Neural cell (in vitro differentiated cells): ENCODE measurements around the gene LHFPL6. TPM values are rescaled to one million over a fixed set of nuclear protein-coding genes. Genes with fewer than 3 reads are reported as not detected.

Experiments used
- H2AFZ ChIP-seq: fragments of 200-600, 300-800 bp; sonication (generic), shearing (Covaris generic); 2 replicates; pipeline ENCODE4 v1.6.0; 2014; ENCODE audit warnings: low read depth, mild to moderate bottlenecking, antibody characterized with exemption, low read length, moderate library complexity
- H3F3A ChIP-seq: fragments of 200-600 bp; shearing (Covaris generic); 2 replicates; pipeline ENCODE4 v1.6.1; 2016; ENCODE audit warnings: mild to moderate bottlenecking, moderate library complexity, mixed read lengths, antibody characterized with exemption, low read length; ENCODE audit not compliant: insufficient read depth, poor library complexity, severe bottlenecking
- H3K27ac ChIP-seq: fragments of 200-600, 300-800 bp; sonication (generic), shearing (Covaris generic); 2 replicates; pipeline ENCODE4 v1.5.1; 2014; ENCODE audit warnings: mild to moderate bottlenecking, low read length, moderate library complexity
- H3K27me3 ChIP-seq: fragments of 300-800, 200-600 bp; sonication (generic), shearing (Covaris generic); 2 replicates; pipeline ENCODE4 v1.6.0; 2014; ENCODE audit warnings: mild to moderate bottlenecking, low read depth, low read length, moderate library complexity; ENCODE audit not compliant: insufficient read depth
- H3K36me3 ChIP-seq: fragments of 300-800, 200-600 bp; sonication (generic), shearing (Covaris generic); 2 replicates; pipeline ENCODE4 v1.5.1; 2014; ENCODE audit warnings: mild to moderate bottlenecking, antibody characterized with exemption, low read length, moderate library complexity; ENCODE audit not compliant: insufficient read depth
- H3K4me2 ChIP-seq: fragments of 300-800, 200-600 bp; sonication (generic), shearing (Covaris generic); 2 replicates; pipeline ENCODE4 v1.6.0; 2014; ENCODE audit warnings: mild to moderate bottlenecking, low read length
- H3K4me3 ChIP-seq: fragments of 300-800, 200-600 bp; sonication (generic), shearing (Covaris generic); 2 replicates; pipeline ENCODE4 v1.5.1; 2014; ENCODE audit warnings: mild to moderate bottlenecking, low read length, moderate library complexity
- H3K79me2 ChIP-seq: fragments of 200-600 bp; shearing (Covaris generic); replicated peaks from 2 replicates; pipeline ENCODE4 v1.6.0; 2014; ENCODE audit warnings: mild to moderate bottlenecking, low read length, moderate library complexity; ENCODE audit not compliant: insufficient read depth
- H3K9ac ChIP-seq: fragments of 300-800, 200-600 bp; sonication (generic), shearing (Covaris generic); 2 replicates; pipeline ENCODE4 v1.6.1; 2016; ENCODE audit warnings: mild to moderate bottlenecking, low read length, mixed read lengths
- H3K9me2 ChIP-seq: fragments of 200-600 bp; shearing (Covaris generic); 2 replicates; pipeline ENCODE4 v1.6.1; 2016; ENCODE audit warnings: mild to moderate bottlenecking, low read length, mixed read lengths; ENCODE audit not compliant: insufficient read depth
- H3K9me3 ChIP-seq: fragments of 200-600, 300-800 bp; sonication (generic), shearing (Covaris generic); 2 replicates; pipeline ENCODE4 v1.6.1; 2016; ENCODE audit warnings: mild to moderate bottlenecking, mixed run types, low read length, moderate library complexity, mixed read lengths
- H4K20me1 ChIP-seq: fragments of 200-600 bp; shearing (Covaris generic); 2 replicates; pipeline ENCODE4 v1.6.1; 2016; ENCODE audit warnings: mild to moderate bottlenecking, mixed run types; ENCODE audit not compliant: insufficient read depth
- EP300 ChIP-seq: fragments of 450-650 bp; conservative IDR thresholded peaks from 2 replicates; pipeline ENCODE4 v1.6.1; 2014; ENCODE audit warnings: antibody characterized with exemption, mild to moderate bottlenecking, moderate library complexity; ENCODE audit not compliant: poor library complexity, severe bottlenecking
- EZH2 ChIP-seq: fragments of 200-600, 300-800 bp; shearing (Covaris generic), sonication (generic); IDR thresholded peaks from 2 replicates; pipeline ENCODE4 v1.6.1; 2014; ENCODE audit warnings: antibody characterized with exemption, low read length, borderline replicate concordance, mild to moderate bottlenecking; ENCODE audit not compliant: insufficient read depth, poor library complexity, severe bottlenecking
- MXI1 ChIP-seq: fragments of 450-650 bp; conservative IDR thresholded peaks from 2 replicates; pipeline ENCODE4 v1.6.1; 2014; ENCODE audit warnings: antibody characterized with exemption, mild to moderate bottlenecking; ENCODE audit not compliant: poor library complexity, severe bottlenecking
- POLR2AphosphoS5 ChIP-seq: IDR thresholded peaks from 2 replicates; pipeline ENCODE4 v1.6.1; 2012
- RAD21 ChIP-seq: fragments of 450-650 bp; conservative IDR thresholded peaks from 2 replicates; pipeline ENCODE4 v1.6.1; 2014; ENCODE audit warnings: antibody characterized with exemption, mild to moderate bottlenecking, moderate library complexity
- SMC3 ChIP-seq: fragments of 450-650 bp; conservative IDR thresholded peaks from 2 replicates; pipeline ENCODE4 v1.6.1; 2014; ENCODE audit warnings: antibody characterized with exemption, mild to moderate bottlenecking, moderate library complexity; ENCODE audit not compliant: poor library complexity
- TAF1 ChIP-seq: IDR thresholded peaks from 2 replicates; pipeline ENCODE4 v1.6.1; 2012; ENCODE audit warnings: low read depth
- polyA plus RNA-seq: library from polyadenylated mRNA; depleted of rRNA; stranded (reverse); fragments of >200 nt; gene quantifications from 2 replicates; pipeline ENCODE4 v1.2.3, GENCODE V29; 2014
- TF ChIP-seq, protein P1 (sequence below): fragments of 450-650 bp; IDR thresholded peaks from 2 replicates; pipeline ENCODE4 v1.5.1; 2014; ENCODE audit warnings: antibody characterized with exemption, mild to moderate bottlenecking, moderate library complexity; ENCODE audit not compliant: poor library complexity, severe bottlenecking
- TF ChIP-seq, protein P2 (sequence below): IDR thresholded peaks from 2 replicates; pipeline ENCODE4 v1.6.1; 2012; ENCODE audit warnings: borderline replicate concordance

The LHFPL6 gene
- polyA plus RNA-seq, 1 donor from 2014 or later = 36.3 TPM

DNA sequence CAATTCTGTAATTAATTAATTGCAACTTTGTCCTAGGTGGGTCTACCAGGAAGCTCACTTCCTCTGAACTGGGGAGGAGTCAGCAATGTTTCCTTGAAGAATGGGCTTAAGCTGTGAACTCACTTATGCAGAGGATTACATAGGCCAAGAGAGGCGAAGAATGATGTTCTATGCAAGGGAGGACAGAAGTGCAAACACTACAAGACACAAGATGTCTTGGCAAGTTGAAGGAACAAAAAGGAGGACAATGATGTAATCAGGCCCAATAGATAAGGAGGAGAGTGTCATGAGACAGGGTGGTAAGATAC, 275.9 kb downstream of the LHFPL6 start:
- Histone ChIP-seq H3F3A (peaks cover 4% of the 10 kb centered on the region), H3K36me3 (no peaks in the 10 kb centered on the region), H3K9me2 (no peaks in the 10 kb centered on the region), H2AFZ (no peak overlapping the region), H3K9ac (no peak overlapping the region), H3K4me2 (no peak overlapping the region), H3K4me3 (no peak overlapping the region), H3K27me3 (no peaks in the 10 kb centered on the region), H3K9me3 (peaks cover 3% of the 10 kb centered on the region), H3K79me2 (no peaks in the 10 kb centered on the region), H4K20me1 (no peaks in the 10 kb centered on the region), H3K27ac (no peak overlapping the region)
- no peak for TF ChIP-seq POLR2AphosphoS5

DNA sequence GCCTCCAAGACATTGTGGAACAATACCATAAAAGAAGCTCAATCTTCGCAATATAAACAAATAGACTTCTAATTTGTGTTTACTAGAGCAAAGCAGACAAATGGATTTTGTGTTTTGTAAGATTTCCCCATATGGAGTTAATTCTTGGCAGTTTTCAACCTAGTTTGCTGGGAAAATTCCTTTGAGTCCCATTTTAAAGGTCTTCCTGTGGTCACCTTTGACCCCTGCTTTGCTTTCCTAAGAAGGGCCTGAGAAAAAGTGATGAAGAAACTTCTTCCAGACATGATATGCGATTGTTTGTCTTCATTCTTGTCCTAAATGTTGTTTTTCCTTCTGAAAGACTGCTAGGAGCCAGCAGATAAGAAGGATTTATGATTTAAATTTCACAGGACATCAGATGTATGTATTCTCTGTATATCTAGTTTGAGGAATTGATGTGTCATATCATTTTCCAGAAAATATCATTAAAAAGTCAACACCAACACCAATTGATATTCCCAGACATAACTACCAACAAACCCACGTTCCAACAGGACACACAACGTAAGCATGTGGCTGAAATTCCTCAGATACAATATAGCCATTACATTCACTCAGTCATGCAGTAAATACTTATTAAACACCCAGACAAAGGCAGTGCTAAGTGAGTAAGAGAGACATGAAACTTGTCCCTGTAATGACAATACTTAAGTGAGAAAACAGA, 276.4 kb downstream of the LHFPL6 start:
- Histone ChIP-seq H3K27me3 (no peaks in the 10 kb centered on the region), H3K4me2 (no peak overlapping the region), H3K9me2 (no peaks in the 10 kb centered on the region), H3K4me3 (no peak overlapping the region), H3K79me2 (no peaks in the 10 kb centered on the region), H3K27ac (no peak overlapping the region), H3F3A (peaks cover 4% of the 10 kb centered on the region), H3K9me3 (peaks cover 3% of the 10 kb centered on the region), H3K36me3 (no peaks in the 10 kb centered on the region), H4K20me1 (no peaks in the 10 kb centered on the region), H2AFZ (no peak overlapping the region), H3K9ac (no peak overlapping the region)
- TF ChIP-seq MXI1 (no peak), TAF1 (no peak), POLR2AphosphoS5 (no peak), EP300 (no peak), RAD21 (no peak)
- TF ChIP-seq, protein P1, sequence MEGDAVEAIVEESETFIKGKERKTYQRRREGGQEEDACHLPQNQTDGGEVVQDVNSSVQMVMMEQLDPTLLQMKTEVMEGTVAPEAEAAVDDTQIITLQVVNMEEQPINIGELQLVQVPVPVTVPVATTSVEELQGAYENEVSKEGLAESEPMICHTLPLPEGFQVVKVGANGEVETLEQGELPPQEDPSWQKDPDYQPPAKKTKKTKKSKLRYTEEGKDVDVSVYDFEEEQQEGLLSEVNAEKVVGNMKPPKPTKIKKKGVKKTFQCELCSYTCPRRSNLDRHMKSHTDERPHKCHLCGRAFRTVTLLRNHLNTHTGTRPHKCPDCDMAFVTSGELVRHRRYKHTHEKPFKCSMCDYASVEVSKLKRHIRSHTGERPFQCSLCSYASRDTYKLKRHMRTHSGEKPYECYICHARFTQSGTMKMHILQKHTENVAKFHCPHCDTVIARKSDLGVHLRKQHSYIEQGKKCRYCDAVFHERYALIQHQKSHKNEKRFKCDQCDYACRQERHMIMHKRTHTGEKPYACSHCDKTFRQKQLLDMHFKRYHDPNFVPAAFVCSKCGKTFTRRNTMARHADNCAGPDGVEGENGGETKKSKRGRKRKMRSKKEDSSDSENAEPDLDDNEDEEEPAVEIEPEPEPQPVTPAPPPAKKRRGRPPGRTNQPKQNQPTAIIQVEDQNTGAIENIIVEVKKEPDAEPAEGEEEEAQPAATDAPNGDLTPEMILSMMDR = no peak

DNA sequence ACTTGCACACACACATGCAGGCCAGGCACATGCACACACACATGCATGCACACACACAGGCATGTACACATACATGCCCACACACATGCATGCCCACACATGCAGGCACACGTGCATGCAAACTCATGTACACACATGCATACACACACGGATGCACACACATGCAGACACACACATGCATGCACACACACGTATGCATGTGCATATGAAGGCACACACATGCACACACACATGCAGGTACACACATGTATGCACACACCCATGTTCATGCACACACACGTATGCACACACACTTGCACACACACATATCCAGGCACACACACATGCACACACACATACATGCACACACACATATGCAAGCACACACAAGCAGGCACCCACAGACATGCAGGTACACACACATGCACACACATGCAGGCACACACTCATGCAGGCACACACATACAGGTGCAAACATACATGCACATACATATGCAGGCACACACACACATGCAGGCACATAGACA, 278.1 kb downstream of the LHFPL6 start:
- no peaks in the 10 kb centered on the region for H3K36me3 ChIP-seq
- TF ChIP-seq RAD21 = no peak
- TF ChIP-seq, protein P2, sequence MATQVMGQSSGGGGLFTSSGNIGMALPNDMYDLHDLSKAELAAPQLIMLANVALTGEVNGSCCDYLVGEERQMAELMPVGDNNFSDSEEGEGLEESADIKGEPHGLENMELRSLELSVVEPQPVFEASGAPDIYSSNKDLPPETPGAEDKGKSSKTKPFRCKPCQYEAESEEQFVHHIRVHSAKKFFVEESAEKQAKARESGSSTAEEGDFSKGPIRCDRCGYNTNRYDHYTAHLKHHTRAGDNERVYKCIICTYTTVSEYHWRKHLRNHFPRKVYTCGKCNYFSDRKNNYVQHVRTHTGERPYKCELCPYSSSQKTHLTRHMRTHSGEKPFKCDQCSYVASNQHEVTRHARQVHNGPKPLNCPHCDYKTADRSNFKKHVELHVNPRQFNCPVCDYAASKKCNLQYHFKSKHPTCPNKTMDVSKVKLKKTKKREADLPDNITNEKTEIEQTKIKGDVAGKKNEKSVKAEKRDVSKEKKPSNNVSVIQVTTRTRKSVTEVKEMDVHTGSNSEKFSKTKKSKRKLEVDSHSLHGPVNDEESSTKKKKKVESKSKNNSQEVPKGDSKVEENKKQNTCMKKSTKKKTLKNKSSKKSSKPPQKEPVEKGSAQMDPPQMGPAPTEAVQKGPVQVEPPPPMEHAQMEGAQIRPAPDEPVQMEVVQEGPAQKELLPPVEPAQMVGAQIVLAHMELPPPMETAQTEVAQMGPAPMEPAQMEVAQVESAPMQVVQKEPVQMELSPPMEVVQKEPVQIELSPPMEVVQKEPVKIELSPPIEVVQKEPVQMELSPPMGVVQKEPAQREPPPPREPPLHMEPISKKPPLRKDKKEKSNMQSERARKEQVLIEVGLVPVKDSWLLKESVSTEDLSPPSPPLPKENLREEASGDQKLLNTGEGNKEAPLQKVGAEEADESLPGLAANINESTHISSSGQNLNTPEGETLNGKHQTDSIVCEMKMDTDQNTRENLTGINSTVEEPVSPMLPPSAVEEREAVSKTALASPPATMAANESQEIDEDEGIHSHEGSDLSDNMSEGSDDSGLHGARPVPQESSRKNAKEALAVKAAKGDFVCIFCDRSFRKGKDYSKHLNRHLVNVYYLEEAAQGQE = no peak
- TF ChIP-seq EZH2 = no peak
- no peak for TF ChIP-seq TAF1
- no peak for TF ChIP-seq EP300
- no peak for TF ChIP-seq MXI1
- TF ChIP-seq SMC3 = no peak
- TF ChIP-seq, protein P1 = no peak
- no peak for TF ChIP-seq POLR2AphosphoS5
- H3K9me3 ChIP-seq = no peaks in the 10 kb centered on the region
- no peak overlapping the region for H3K4me3 ChIP-seq
- peaks cover 4% of the 10 kb centered on the region for H3F3A ChIP-seq
- no peaks in the 10 kb centered on the region for H3K27me3 ChIP-seq
- H3K9me2 ChIP-seq = no peaks in the 10 kb centered on the region
- H3K79me2 ChIP-seq = no peaks in the 10 kb centered on the region
- no peak overlapping the region for H3K4me2 ChIP-seq
- no peaks in the 10 kb centered on the region for H4K20me1 ChIP-seq
- H3K9ac ChIP-seq = no peak overlapping the region
- no peak overlapping the region for H3K27ac ChIP-seq
- no peak overlapping the region for H2AFZ ChIP-seq
